ENCODE data around the gene GLIS2. TPM values are rescaled to one million over a fixed set of nuclear protein-coding genes. Genes with fewer than 3 reads are reported as not detected.

The GLIS2 gene
- total RNA-seq, 1 experiment from 2014 or later: 18.2 TPM

- no peak overlapping the region for H3K27ac ChIP-seq (ENCODE audit: low read depth, low read length)
- no peaks in the 10 kb centered on the region for H3K27me3 ChIP-seq (ENCODE audit: insufficient read depth, low read length)
- H3K4me1 ChIP-seq (ENCODE audit: control insufficient read depth in 1 of 2, insufficient read depth in 2 of 2, low read length in 2 of 2): peaks cover 27 to 53% of the 10 kb centered on the region in 2 experiments
- ATAC-seq (no peak), DNase-seq (ENCODE audit: low read depth, low spot score) (no peak)
- H3K79me2 ChIP-seq (ENCODE audit: insufficient read depth, low read length): peaks cover 11% of the 10 kb centered on the region; the same call in 1 of the 2 replicates
- H3K4me3 ChIP-seq (replicated peaks in 1 of 2; ENCODE audit: low read depth in 1 of 2, low read length in 2 of 2): no peak overlapping the region
- no peaks in the 10 kb centered on the region for H3K9me3 ChIP-seq (ENCODE audit: control insufficient read depth in 1 of 2, insufficient read depth in 1 of 2, low read depth in 1 of 2, low read length in 2 of 2)
- H2AFZ ChIP-seq (ENCODE audit: low read depth, low read length, poor library complexity, severe bottlenecking): no peak overlapping the region
- no TSS peak for BruUV-seq (replicated peaks)
- RAD21 ChIA-PET (ENCODE audit: low non-redundant PET in 1 of 2, low total read pairs in 2 of 2, uncharacterized antibody in 2 of 2, unreplicated experiment in 2 of 2): no interaction called here
- H4K20me1 ChIP-seq (ENCODE audit: insufficient read depth): no peaks in the 10 kb centered on the region
- H3K9ac ChIP-seq (ENCODE audit: low read length): no peak overlapping the region
- H3K4me2 ChIP-seq (ENCODE audit: low read length): no peak overlapping the region
- TF ChIP-seq CTCF (IDR thresholded peaks at IDR 0.05 in 2 of 3, conservative IDR thresholded peaks at IDR 0.05 in 1 of 3; ENCODE audit: borderline replicate concordance in 1 of 3, insufficient read depth in 1 of 3, low read depth in 2 of 3, low read length in 2 of 3) (peak in 2 of 3 experiments; percentile 11 to 27; a peak in 3 of 6 replicates), SRF (IDR thresholded peaks at IDR 0.05; ENCODE audit: low read depth) (no peak)
- POLR2A ChIA-PET: no interaction called here
- CTCF ChIA-PET: no interaction called here
- intact Hi-C loops (cut with micrococcal nuclease): no loop called here
- no peaks in the 10 kb centered on the region for H3K9me2 ChIP-seq (ENCODE audit: insufficient read depth)
- H3K36me3 ChIP-seq (ENCODE audit: control insufficient read depth in 1 of 2, insufficient read depth in 2 of 2, low read length in 2 of 2): no peaks in the 10 kb centered on the region
These were observed 61.8 kb downstream of the GLIS2 start for GRCh38 chr16:4377573-4378154.

- Histone ChIP-seq H3K79me2 (ENCODE audit: insufficient read depth, low read length) (peaks cover 9% of the 10 kb centered on the region; the same call in 1 of the 2 replicates), H3K9me3 (ENCODE audit: control insufficient read depth in 1 of 2, insufficient read depth in 1 of 2, low read depth in 1 of 2, low read length in 2 of 2) (no peaks in the 10 kb centered on the region), H3K9ac (ENCODE audit: low read length) (no peak overlapping the region), H3K36me3 (ENCODE audit: control insufficient read depth in 1 of 2, insufficient read depth in 2 of 2, low read length in 2 of 2) (no peaks in the 10 kb centered on the region), H4K20me1 (ENCODE audit: insufficient read depth) (no peaks in the 10 kb centered on the region), H2AFZ (ENCODE audit: low read depth, low read length, poor library complexity, severe bottlenecking) (no peak overlapping the region), H3K4me1 (ENCODE audit: control insufficient read depth in 1 of 2, insufficient read depth in 2 of 2, low read length in 2 of 2) (peaks cover 22 to 48% of the 10 kb centered on the region in 2 experiments), H3K4me2 (ENCODE audit: low read length) (no peak overlapping the region), H3K9me2 (ENCODE audit: insufficient read depth) (no peaks in the 10 kb centered on the region), H3K27me3 (ENCODE audit: insufficient read depth, low read length) (no peaks in the 10 kb centered on the region), H3K4me3 (replicated peaks in 1 of 2; ENCODE audit: low read depth in 1 of 2, low read length in 2 of 2) (no peak overlapping the region), H3K27ac (ENCODE audit: low read depth, low read length) (no peak overlapping the region)
- POLR2A ChIA-PET: no interaction called here
- CTCF ChIA-PET: no interaction called here
- DNase-seq (ENCODE audit: low read depth, low spot score) (no peak), ATAC-seq (no peak)
- BruUV-seq (replicated peaks): no TSS peak
- intact Hi-C loops (cut with micrococcal nuclease): no loop called here
- RAD21 ChIA-PET (ENCODE audit: low non-redundant PET in 1 of 2, low total read pairs in 2 of 2, uncharacterized antibody in 2 of 2, unreplicated experiment in 2 of 2): no interaction called here
- TF ChIP-seq FOSL1 (IDR thresholded peaks at IDR 0.05; ENCODE audit: low read depth) (no peak), CTCF (IDR thresholded peaks at IDR 0.05 in 2 of 3, conservative IDR thresholded peaks at IDR 0.05 in 1 of 3; ENCODE audit: borderline replicate concordance in 1 of 3, insufficient read depth in 1 of 3, low read depth in 2 of 3, low read length in 2 of 3) (no peak), RAD21 (IDR thresholded peaks at IDR 0.05; ENCODE audit: low read depth) (no peak), ZNF274 (IDR thresholded peaks at IDR 0.05; ENCODE audit: low read depth, low read length) (no peak), EZH2 (IDR thresholded peaks at IDR 0.05) (no peak), SIN3A (IDR thresholded peaks at IDR 0.05; ENCODE audit: low read depth) (no peak), CEBPB (IDR thresholded peaks at IDR 0.05; ENCODE audit: low read depth) (no peak), CBX3 (IDR thresholded peaks at IDR 0.05; ENCODE audit: low read depth) (no peak), JUND (IDR thresholded peaks at IDR 0.05) (no peak)
- TF ChIP-seq, protein P1, sequence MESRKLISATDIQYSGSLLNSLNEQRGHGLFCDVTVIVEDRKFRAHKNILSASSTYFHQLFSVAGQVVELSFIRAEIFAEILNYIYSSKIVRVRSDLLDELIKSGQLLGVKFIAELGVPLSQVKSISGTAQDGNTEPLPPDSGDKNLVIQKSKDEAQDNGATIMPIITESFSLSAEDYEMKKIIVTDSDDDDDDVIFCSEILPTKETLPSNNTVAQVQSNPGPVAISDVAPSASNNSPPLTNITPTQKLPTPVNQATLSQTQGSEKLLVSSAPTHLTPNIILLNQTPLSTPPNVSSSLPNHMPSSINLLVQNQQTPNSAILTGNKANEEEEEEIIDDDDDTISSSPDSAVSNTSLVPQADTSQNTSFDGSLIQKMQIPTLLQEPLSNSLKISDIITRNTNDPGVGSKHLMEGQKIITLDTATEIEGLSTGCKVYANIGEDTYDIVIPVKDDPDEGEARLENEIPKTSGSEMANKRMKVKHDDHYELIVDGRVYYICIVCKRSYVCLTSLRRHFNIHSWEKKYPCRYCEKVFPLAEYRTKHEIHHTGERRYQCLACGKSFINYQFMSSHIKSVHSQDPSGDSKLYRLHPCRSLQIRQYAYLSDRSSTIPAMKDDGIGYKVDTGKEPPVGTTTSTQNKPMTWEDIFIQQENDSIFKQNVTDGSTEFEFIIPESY (IDR thresholded peaks at IDR 0.05; ENCODE audit: extremely low read depth, insufficient replicate concordance, low read length): no peak
- TF ChIP-seq, protein P2, sequence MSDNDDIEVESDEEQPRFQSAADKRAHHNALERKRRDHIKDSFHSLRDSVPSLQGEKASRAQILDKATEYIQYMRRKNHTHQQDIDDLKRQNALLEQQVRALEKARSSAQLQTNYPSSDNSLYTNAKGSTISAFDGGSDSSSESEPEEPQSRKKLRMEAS (IDR thresholded peaks at IDR 0.05): no peak
- TF ChIP-seq, protein P3, sequence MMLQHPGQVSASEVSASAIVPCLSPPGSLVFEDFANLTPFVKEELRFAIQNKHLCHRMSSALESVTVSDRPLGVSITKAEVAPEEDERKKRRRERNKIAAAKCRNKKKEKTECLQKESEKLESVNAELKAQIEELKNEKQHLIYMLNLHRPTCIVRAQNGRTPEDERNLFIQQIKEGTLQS (IDR thresholded peaks at IDR 0.05): no peak
These were observed 62.3 kb downstream of the GLIS2 start for GRCh38 chr16:4378161-4378666.
